Measurements from ENCODE around the gene PTHLH.

DNA sequence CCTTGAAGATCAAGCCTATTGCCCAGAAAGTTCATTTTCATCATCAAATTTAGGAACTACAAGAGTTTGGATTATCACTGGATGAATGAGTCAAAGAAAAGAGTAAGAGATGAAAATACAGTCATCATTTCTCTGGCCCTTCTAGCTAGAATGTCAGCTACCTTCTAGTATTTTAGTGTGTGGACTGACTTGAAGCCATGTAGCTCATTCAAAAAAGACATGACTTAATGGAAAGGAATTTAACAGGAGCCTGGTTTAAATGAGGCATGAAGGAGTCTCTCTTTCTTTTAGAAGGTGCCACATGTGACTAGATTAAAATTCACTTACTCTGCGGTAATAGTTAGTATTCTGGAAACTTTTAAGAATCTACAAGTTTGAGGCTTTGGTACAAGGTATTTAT is 7.1 kb downstream of the PTHLH start:
- TF ChIP-seq, protein P1, sequence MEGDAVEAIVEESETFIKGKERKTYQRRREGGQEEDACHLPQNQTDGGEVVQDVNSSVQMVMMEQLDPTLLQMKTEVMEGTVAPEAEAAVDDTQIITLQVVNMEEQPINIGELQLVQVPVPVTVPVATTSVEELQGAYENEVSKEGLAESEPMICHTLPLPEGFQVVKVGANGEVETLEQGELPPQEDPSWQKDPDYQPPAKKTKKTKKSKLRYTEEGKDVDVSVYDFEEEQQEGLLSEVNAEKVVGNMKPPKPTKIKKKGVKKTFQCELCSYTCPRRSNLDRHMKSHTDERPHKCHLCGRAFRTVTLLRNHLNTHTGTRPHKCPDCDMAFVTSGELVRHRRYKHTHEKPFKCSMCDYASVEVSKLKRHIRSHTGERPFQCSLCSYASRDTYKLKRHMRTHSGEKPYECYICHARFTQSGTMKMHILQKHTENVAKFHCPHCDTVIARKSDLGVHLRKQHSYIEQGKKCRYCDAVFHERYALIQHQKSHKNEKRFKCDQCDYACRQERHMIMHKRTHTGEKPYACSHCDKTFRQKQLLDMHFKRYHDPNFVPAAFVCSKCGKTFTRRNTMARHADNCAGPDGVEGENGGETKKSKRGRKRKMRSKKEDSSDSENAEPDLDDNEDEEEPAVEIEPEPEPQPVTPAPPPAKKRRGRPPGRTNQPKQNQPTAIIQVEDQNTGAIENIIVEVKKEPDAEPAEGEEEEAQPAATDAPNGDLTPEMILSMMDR (conservative IDR thresholded peaks at IDR 0.05) = no peak
- TF ChIP-seq EZH2 (IDR thresholded peaks at IDR 0.05; ENCODE audit: low read depth) = no peak
